K562 (cell line): ENCODE measurements around the gene EZH1. TPM values are rescaled to one million over a fixed set of nuclear protein-coding genes. Genes with fewer than 3 reads are reported as not detected.

Experiments used
- AFF1 ChIP-seq, 2 experiments: fragments of 450-650 bp; IDR thresholded peaks; 2 replicates each; pipeline ENCODE4 v1.6.1; 2018; ENCODE audit warnings: mild to moderate bottlenecking in 2 of 2, low read depth in 1 of 2; ENCODE audit not compliant: partially characterized antibody in 2 of 2
- CREB1 ChIP-seq, 2 experiments: sonication (generic) in 1 of 2; formaldehyde crosslinking in 1 of 2; IDR thresholded peaks; 2 replicates each; pipeline versions ENCODE4 v1.6.1 to v1.8.0; 2012 to 2022; ENCODE audit warnings: inconsistent platforms in 1 of 2, mild to moderate bottlenecking in 1 of 2, missing genetic modification reagents in 1 of 2, moderate library complexity in 1 of 2
- FIP1L1 ChIP-seq: fragments of 200-400 bp; formaldehyde crosslinking; IDR thresholded peaks from 2 replicates; pipeline ENCODE4 v1.6.1; 2018; ENCODE audit warnings: mild to moderate bottlenecking, low read depth, low read length; ENCODE audit not compliant: poor library complexity, severe bottlenecking
- FOXJ2 ChIP-seq: fragments of 200-800 bp; sonication (Bioruptor generic); IDR thresholded peaks from 2 replicates; pipeline ENCODE4 v1.6.1; 2016; ENCODE audit warnings: missing genetic modification characterization, missing compliant biosample characterization
- MAFK ChIP-seq: IDR thresholded peaks from 2 replicates; pipeline ENCODE4 v1.6.1; 2011; ENCODE audit warnings: low read length, improper control_type of control experiment
- MITF ChIP-seq: IDR thresholded peaks from 2 replicates; pipeline ENCODE4 v1.6.1; 2014; ENCODE audit warnings: antibody characterized with exemption
- PML ChIP-seq: IDR thresholded peaks from 2 replicates; pipeline ENCODE4 v1.6.1; 2012; ENCODE audit warnings: low read length, inconsistent platforms
- PRDM10 ChIP-seq: fragments of 450-650 bp; IDR thresholded peaks from 2 replicates; pipeline ENCODE4 v1.6.1; 2018; ENCODE audit not compliant: partially characterized antibody
- RBM14 ChIP-seq: fragments of 200-400 bp; formaldehyde crosslinking; IDR thresholded peaks from 2 replicates; pipeline ENCODE4 v1.6.1; 2018; ENCODE audit warnings: low read depth, mild to moderate bottlenecking, low read length, moderate library complexity, borderline replicate concordance; ENCODE audit not compliant: insufficient read depth
- SETDB1 ChIP-seq: IDR thresholded peaks from one replicate; pipeline ENCODE4 v1.6.1; 2012; ENCODE audit warnings: low read length, control low read depth, inconsistent platforms
- SMAD2 ChIP-seq: fragments of 150-350 bp; IDR thresholded peaks from 2 replicates; pipeline ENCODE4 v1.6.1; 2014; ENCODE audit warnings: low read depth, mild to moderate bottlenecking, low read length
- TAF1 ChIP-seq: IDR thresholded peaks from 2 replicates; pipeline ENCODE4 v1.6.1; 2011; ENCODE audit warnings: mild to moderate bottlenecking, low read length, moderate library complexity; ENCODE audit not compliant: insufficient read depth, control insufficient read depth, severe bottlenecking; ENCODE audit errors: extremely low read depth
- TRIM25 ChIP-seq: fragments of 450-650 bp; IDR thresholded peaks from 2 replicates; pipeline ENCODE4 v1.7.0; 2016; ENCODE audit warnings: borderline replicate concordance
- YBX1 ChIP-seq: fragments of 450-650 bp; IDR thresholded peaks from 2 replicates; pipeline ENCODE4 v1.7.1; 2016; ENCODE audit warnings: mild to moderate bottlenecking
- ZNF354B ChIP-seq: fragments of 250-450 bp; sonication (Bioruptor Pico); IDR thresholded peaks from 2 replicates; pipeline ENCODE4 v1.4.0; 2020
- ZNF830 ChIP-seq: fragments of 250-450 bp; sonication (Bioruptor Pico); IDR thresholded peaks from 2 replicates; pipeline ENCODE4 v1.5.0; 2021; ENCODE audit warnings: mild to moderate bottlenecking
- ZZZ3 ChIP-seq: fragments of 450-650 bp; IDR thresholded peaks from 2 replicates; pipeline ENCODE4 v1.6.1; 2016; ENCODE audit warnings: antibody characterized with exemption, mild to moderate bottlenecking, moderate library complexity
- polyA plus RNA-seq, 8 experiments: library from polyadenylated mRNA; depleted of rRNA in 4 of 8; stranded (reverse) in 5 of 8; unstranded in 3 of 8; fragments of >200 nt; fragmentation: Nextera tagmentation in 2 of 8; fragmentation: Illumina TruSeq in 1 of 8; extraction: Ambion mirVana in 2 of 8; extraction: Trizol in 1 of 8; gene quantifications; 2 replicates each; pipeline versions ENCODE4 v1.2.1 to v1.2.3, GENCODE V29; 2011 to 2014; ENCODE audit warnings: inconsistent platforms in 1 of 8, missing spikeins in 1 of 8
- total RNA-seq, 7 experiments: library from RNA; depleted of rRNA in 6 of 7; stranded (reverse); fragments of >200 nt in 6 of 7; fragmentation: Illumina TruSeq in 2 of 7; extraction: Trizol in 2 of 7; gene quantifications; 2 replicates each; pipeline versions ENCODE4 v1.2.1 to v1.2.3, GENCODE V29; 2011 to 2021; ENCODE audit warnings: low replicate concordance in 1 of 7

Gene EZH1
- total and polyA plus RNA-seq, 9 of the 15 experiments (the other 6 are each of a cell fraction or from before 2014, with no cell fraction given): 8.6 to 40.8 (median 22.9) TPM

- TF ChIP-seq TRIM25 (no peak), PML (peak; percentile 86), PRDM10 (no peak), MAFK (no peak), FIP1L1 (no peak), FOXJ2 (no peak), TAF1 (no peak), ZNF830 (no peak), YBX1 (no peak), CREB1 (IDR thresholded peaks at IDR 0.05) (no peak), CREB1 (CRISPR knock-in tag; IDR thresholded peaks at IDR 0.05) (no peak), SETDB1 (no peak), SMAD2 (no peak), MITF (no peak), ZNF354B (CRISPR knock-in tag) (no peak), ZZZ3 (no peak), RBM14 (no peak), AFF1 (IDR thresholded peaks at IDR 0.05; ENCODE audit: low read depth in 1 of 2, partially characterized antibody in 2 of 2) (peak in 1 of 2 experiments; percentile 14)
These were observed 6.0 kb upstream of the EZH1 start (continued) for GRCh38 chr17:42750739-42751344.
